OCI-M2 (cell line): ENCODE results near the gene PLXNA4.

ENCODE experiments used
- DNase-seq: peaks from one replicate; lab custom pipeline; 2025; ENCODE audit not compliant: unreplicated experiment; lab: John Stamatoyannopoulos, UW

Gene PLXNA4

GRCh38 chr7:132333301-132333700 is 243.0 kb downstream of the PLXNA4 start:
- DNase-seq: no peak

- no peak for DNase-seq
Observed at GRCh38 chr7:132328760-132329159, 247.5 kb downstream of the PLXNA4 start.

DNA sequence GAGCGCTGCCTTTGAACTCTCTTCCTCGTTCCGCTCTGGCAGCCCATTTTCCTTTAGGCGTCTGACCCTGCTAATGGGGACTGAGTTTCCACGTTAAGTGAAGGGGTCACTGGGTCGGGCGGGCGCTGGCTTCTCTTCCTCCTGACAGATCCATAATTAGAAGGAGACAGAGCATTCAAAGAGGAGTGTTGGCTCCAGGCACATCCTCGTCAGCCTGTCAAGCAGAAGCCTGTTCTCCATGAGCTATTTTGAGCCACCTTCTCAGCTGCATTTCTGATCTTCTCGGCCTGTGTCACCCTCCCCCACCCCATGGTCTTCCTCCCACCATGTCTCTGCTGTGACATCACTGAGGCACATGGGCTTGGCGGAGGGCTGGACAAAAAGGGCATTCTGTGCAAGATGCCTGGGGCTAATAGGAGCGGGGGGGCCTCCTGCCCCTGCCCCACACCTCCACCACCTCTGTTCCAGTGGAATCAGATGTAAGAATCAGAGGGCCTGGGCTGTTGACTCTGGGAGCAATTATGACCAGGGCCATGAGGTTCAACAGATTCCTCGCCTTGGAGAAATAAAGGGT is 248.1 kb downstream of the PLXNA4 start:
- no peak for DNase-seq

DNA sequence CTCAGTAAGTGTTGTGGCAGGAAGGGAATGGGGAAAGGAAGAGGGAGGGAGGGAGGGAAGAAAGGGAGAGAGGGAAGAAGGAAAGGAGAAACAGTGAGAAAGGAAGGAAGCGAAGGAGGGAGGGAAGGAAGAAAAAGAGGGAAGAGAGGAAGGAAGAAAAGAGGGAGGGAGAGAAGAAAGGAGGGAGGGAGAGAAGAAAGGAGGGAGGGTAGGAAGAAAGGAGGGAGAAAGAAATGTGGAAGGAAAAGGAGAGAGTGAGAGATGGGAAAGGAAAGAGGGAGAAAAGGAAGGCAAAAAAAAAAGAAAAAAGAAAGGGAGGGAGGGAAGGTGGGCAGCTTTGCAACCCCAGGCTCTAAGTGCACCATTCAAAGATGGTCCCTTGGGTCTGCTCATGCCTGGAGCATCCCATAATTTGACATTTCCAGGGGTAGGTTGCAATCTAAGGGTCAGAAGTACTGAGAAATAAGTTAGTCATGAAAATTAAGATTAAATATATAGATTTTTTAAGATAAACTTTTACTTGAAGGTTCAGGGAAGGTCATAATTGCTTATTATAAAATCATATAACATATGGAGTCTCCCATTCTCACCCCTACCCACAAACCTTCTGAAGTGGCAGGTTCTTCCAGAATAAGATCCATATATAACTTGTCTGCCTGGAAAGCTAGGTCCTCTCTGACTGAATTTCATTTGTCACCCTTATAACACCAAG is 249.2 kb downstream of the PLXNA4 start:
- DNase-seq: no peak

DNA sequence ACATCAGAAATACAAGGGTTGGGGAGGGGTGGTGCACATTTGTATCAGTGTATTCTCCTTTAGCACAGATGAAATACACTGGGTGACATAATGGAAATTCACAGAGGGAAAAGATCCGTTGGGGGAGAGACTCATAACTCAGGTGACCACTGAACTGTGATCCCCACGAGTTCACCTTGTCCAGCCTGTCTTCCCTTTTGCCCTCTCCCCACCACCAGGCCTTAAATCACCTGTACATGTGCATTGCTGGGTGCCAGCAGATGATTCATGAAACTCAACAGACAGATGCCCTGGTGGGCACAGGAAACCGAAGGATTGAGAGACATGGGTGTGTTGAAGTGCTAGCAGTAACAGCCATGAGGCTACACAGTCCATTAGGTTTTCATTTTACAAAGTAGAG is 253.3 kb downstream of the PLXNA4 start:
- no peak for DNase-seq

GRCh38 chr7:132321387-132321786 is 254.9 kb downstream of the PLXNA4 start:
- no peak for DNase-seq

DNA sequence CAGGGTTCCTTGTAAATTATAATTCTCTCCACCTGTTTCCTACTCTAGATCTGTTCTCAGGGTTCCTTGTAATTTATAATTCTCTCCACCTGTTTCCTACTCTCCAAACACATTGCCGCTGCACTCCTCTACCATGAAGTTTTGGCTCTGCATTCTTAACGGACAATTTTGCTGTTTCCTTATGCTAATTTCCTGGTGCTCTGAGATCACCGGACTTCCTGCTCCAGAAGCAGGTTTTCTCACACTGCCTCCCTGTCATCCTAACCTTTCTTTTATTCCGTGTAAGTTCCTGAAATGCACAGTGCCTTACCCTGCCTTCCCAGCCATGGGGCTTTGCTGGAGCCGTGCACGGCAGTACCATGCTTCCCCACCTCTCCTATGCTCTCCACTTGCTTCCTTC is 256.8 kb downstream of the PLXNA4 start:
- DNase-seq: no peak

- DNase-seq: peak; percentile 84
Observed at GRCh38 chr7:132318352-132319318, 257.6 kb downstream of the PLXNA4 start.

DNA sequence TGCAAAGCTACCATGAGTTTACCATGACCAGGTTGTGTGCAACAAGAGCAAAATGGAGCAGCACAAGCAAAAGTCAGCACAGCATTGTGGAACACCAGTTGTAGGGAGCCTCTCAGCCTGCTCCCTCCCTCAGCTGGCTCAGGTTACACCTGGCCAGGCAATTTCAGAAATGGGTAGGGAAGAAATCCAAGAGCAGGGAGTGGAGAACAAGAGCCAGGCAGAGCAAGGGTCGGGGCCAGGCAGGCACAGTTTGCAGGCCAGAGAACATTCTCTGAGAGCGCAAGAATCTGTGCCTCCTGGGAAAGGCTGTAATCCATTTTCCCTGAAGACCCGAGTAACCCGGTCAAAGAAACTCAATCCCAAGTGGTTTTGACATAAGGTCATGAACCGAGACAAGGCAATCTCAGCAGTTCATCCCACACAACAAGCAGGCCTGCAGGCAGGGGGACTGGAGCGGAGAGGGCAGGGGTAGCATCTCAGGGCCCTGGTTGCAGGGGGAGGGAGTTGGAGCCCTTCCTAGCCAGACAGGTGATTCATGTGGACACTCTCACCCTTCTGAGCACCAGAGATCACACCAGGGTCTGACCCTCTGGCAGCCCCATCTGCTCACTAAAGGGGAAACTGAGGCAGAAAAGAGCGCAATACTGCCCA is 258.4 kb downstream of the PLXNA4 start:
- DNase-seq: no peak

DNA sequence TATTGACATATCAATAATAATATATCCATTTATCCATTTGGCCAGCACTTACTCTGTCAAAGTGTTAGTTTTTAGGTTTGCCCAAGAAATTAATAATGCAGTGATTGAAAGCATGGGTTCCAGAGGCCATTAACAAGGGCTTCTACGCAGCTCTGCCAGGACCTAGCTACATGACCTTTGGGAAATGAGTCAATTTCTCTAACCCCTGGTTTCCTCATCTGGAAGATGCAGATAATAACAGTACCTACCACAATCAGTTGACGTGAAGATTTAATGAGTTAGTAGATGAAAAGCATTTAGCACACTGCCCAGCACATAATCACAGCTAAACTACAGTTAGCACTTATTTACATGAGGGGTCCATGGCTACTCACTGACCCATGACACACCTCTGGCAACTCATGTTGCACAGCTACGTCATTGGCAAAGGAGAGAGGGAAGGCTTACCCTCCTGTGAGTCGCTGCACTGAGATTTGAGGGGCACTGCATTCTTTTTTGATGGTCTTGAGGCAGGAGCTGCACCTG is 263.7 kb downstream of the PLXNA4 start:
- no peak for DNase-seq

DNA sequence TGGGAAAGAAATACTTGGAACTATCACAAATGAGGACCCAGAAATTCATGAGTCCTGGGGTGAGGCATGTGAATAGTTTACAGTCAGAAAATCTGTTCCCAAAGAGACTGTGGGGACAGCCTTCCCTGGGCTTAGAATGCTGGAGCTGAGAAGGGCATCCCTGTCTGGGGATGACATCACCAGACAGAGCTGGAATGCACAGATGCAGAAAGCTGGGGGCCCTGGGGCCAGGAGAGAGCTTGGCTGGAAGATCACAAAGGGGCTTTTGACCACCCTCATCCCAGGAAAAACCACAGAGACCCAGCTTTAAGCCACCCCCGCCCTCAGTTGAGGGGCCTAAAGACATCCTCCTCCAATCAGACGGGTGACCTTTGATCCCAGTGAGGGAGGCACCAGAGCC is 264.5 kb downstream of the PLXNA4 start:
- no peak for DNase-seq

- DNase-seq: no peak
Observed at GRCh38 chr7:132309102-132309805, 267.0 kb downstream of the PLXNA4 start.

GRCh38 chr7:132307465-132307864 is 268.8 kb downstream of the PLXNA4 start:
- DNase-seq: no peak

DNA sequence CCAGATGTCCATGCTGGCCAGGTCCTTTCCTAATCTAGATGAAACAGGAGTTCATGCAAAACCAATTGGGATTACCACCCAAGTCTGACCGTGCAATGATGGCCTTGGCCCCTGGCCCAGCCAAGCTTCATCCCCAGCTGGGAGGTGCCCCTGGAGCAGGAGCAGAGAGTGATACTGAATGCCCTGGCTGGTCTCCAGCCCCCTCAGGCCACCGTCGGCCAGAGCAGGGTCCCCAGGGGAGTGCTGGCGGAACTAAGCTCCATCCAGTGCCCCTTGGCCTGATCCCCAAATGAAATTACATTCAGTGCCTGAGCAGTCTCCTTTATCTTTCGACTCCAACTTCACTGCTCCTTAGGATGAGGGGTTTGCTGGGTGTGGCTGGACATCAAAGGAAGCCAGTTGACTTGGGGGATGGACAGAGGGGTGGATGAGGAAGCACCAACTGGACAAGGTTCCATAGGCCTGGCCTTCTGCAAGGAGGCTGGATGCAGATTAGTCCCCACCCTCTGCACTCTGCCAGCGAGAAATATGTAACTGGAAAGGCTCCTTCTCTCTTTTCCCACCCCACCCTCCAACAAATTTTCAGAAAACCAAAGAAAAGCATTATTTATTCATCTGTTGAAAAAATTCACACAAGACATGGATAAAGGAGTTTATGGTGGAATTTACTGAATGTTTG is 275.5 kb downstream of the PLXNA4 start:
- no peak for DNase-seq

- DNase-seq: no peak
Observed at GRCh38 chr7:132298790-132299189, 277.5 kb downstream of the PLXNA4 start.

DNA sequence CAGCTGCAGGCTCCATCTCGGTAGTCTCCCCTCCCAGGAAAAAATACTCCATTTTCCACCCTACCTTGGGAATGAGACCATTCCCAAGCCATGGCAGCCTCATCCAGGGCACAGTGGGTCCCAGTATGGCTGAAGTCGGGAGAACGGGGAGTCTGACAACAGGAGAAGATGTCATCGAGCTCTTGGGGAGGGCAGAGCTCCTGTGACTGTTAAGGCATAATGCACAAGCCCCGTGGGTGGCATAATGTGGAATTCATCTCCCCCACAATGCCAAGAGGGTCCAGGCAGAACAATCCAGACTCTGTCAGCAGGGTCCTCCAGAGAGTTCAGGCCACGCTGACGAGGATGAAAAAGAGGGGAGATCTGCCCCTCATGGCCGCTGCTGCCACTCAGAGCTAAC is 279.4 kb downstream of the PLXNA4 start:
- no peak for DNase-seq

DNA sequence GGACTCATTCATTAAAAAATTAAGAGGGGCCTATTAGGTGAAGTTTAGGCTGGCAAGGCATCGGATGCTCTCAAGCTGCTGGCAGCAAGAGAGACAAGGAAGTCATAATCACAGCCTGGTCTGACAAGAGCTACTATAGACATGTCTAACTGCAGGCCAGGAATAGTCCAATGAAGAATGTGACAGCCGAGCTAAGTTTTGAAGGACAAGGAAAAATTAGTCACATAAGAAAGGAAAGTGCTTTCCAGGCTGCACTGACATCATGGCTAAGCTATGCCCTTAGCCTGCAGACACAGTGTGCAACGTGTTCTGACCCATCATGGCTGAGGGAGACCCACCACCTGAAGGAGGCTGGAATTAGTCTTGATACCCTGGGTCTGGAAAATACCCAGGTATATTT is 281.1 kb downstream of the PLXNA4 start:
- no peak for DNase-seq

DNA sequence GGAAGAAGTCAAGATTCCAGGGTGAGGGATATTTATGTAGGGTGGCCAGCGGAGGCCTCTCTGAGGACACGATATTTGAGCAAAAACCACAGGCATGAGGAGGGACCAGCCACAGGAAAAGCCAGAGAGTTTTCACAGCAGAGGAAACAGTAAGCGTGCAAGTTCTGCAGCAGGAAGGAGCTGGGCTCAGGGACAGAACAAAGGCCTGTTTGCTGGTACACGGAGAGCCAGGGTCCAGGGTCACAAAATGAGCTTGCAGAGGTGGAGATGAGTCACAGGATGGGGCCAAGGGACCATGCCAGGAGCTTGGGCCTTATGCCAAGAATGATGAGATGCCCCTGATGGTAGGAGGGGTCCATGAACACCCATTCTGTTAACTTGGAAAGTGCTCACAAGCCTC is 283.5 kb downstream of the PLXNA4 start:
- no peak for DNase-seq

- DNase-seq: no peak
Observed at GRCh38 chr7:132291481-132291880, 284.8 kb downstream of the PLXNA4 start.

DNA sequence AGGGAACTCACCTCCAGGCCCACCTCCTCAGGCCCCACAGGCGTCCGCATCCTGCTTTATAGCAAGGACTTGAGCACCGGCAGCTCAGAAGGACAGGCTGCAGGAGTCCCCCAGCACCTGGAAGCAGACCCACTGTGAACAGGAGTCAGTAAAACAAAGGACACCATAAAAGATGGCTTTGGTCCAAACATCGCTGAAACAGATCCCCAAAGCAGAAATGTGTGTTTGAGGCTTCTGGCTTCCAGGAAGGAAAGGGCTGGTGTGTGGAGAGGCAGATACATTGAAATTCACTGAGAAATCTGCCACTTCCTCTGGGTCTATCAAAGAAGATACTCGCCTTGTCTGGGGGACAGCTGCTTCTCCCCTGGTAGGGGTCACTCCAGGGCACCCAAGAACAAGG is 286.2 kb downstream of the PLXNA4 start:
- DNase-seq: no peak
